RWPE1 (cell line): ENCODE data around the gene RBP4.

Experiments used
- CTCF ChIA-PET: fragments of 350-600 bp; sonication (Branson Sonifier 250); formaldehyde crosslinking; extraction: SDS; loops from one replicate; lab custom pipeline; 2021; lab: Yijun Ruan, JAX
- POLR2A ChIA-PET: fragments of 400-600 bp; formaldehyde crosslinking; extraction: SDS; loops from one replicate; lab custom pipeline; 2020; ENCODE audit warnings: antibody characterized with exemption; ENCODE audit not compliant: low non-redundant PET; lab: Yijun Ruan, JAX
- DNase-seq: peaks from one replicate; pipeline ENCODE4 v3.0.0; 2012; ENCODE audit warnings: low spot score
- H3K27ac ChIP-seq: fragments of 450-650 bp; 2 replicates; pipeline ENCODE4 v1.5.1; 2017
- TF ChIP-seq, protein P1 (sequence below): fragments of 450-650 bp; conservative IDR thresholded peaks from 2 replicates; pipeline ENCODE4 v1.5.1; 2017; ENCODE audit warnings: low read depth, mild to moderate bottlenecking

RBP4 gene

DNA sequence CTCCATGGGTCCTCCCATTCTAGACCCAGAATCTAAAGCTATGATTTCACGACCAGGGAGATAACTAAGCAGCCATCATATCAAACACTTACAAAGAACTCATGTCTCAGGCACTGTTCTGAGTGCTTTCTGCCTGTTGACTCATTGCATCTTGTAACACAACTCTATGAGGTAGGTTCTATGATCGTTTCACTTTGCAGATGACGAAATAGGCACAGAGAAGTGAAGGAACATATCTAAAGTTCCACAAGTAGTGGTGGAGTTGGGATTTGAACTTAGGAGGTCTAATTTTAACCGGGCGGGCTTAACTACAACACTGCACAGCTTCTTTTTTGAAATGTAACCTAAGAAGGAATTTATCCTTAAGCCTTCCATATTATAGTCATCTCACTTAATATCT is 2.9 kb downstream of the RBP4 start:
- DNase-seq = no peak
- H3K27ac ChIP-seq = no peak overlapping the region
- POLR2A ChIA-PET = no interaction called here
- TF ChIP-seq, protein P1, sequence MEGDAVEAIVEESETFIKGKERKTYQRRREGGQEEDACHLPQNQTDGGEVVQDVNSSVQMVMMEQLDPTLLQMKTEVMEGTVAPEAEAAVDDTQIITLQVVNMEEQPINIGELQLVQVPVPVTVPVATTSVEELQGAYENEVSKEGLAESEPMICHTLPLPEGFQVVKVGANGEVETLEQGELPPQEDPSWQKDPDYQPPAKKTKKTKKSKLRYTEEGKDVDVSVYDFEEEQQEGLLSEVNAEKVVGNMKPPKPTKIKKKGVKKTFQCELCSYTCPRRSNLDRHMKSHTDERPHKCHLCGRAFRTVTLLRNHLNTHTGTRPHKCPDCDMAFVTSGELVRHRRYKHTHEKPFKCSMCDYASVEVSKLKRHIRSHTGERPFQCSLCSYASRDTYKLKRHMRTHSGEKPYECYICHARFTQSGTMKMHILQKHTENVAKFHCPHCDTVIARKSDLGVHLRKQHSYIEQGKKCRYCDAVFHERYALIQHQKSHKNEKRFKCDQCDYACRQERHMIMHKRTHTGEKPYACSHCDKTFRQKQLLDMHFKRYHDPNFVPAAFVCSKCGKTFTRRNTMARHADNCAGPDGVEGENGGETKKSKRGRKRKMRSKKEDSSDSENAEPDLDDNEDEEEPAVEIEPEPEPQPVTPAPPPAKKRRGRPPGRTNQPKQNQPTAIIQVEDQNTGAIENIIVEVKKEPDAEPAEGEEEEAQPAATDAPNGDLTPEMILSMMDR = no peak
- CTCF ChIA-PET = no interaction called here

- no peak overlapping the region for H3K27ac ChIP-seq
- ChIA-PET CTCF (no interaction called here), POLR2A (no interaction called here)
- TF ChIP-seq, protein P1 = no peak
- no peak for DNase-seq
Observed at GRCh38 chr10:93597075-93597599, 3.9 kb downstream of the RBP4 start.

DNA sequence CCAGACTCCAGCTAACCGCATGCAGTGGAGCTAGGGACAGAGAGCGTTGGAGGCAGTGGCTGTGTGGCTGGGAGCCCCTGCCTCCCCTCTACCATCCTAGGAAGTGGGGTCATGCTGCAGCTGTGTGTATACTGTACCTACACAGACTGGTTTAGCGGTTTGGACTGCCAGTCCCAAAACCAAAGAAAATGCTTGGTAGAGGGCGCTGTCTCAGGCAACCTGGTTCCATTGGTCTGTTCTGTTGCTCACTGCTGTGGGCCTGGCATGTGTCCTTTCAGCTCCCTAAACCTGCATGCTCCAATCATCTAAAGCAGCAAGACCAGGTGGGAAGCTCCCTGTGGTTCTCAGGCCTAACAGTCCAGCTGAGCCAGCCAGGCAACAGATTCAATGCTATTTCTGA is 4.5 kb downstream of the RBP4 start:
- TF ChIP-seq, protein P1 = no peak
- H3K27ac ChIP-seq = no peak overlapping the region
- ChIA-PET POLR2A (no interaction called here), CTCF (interaction anchor here (0.5 kb wide), 1 partner anchor 29 kb away, joined by 5 read pairs; no protein-coding TSS in a partner anchor)
- DNase-seq = no peak

DNA sequence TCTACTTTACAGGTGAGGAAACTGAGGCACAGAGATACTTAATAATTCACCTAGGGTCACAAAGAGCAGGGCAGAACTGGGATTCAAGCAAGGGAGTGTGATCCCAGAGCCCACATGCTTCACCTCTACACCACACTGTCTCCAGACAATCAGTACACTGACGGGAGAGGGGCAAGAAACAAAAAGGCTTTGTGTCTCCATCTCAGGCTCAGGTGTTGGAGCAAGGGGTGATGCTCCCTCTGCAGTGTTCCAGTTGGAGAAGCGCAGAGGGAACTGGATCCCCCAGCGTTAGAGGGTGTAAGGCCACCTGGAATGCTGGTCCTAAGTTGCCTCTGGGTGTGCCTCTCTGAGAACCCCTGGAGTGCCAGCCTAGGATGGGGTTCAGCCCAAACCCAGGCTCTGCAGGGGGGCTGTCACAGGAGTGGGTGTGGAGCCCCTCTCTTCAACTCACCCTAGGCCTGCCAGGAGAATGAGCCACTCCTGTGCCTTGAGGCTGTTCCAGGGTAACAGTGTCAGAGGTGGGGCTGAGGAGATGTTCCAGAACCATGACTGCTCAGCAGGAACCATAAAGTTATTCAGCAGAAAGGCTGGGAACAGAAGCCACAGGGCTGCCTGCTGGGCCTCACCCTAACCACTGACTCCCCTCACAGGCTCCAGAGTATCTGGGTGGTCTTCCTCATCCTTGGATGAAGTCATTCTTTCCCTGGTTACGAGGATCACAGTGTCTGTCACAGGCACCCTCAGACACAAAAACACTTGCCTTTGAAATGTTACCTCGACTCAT is 5.5 kb downstream of the RBP4 start:
- H3K27ac ChIP-seq = no peak overlapping the region
- DNase-seq = no peak
- ChIA-PET CTCF (interaction anchor here (0.6 kb wide), 1 partner anchor 46 kb away, joined by 4 read pairs; no protein-coding TSS in a partner anchor), POLR2A (no interaction called here)
- TF ChIP-seq, protein P1 = no peak

- H3K27ac ChIP-seq = no peak overlapping the region
- POLR2A ChIA-PET = no interaction called here
- TF ChIP-seq, protein P1 = no peak
- CTCF ChIA-PET = no interaction called here
- DNase-seq = no peak
Observed at GRCh38 chr10:93594518-93594917, 6.5 kb downstream of the RBP4 start.

DNA sequence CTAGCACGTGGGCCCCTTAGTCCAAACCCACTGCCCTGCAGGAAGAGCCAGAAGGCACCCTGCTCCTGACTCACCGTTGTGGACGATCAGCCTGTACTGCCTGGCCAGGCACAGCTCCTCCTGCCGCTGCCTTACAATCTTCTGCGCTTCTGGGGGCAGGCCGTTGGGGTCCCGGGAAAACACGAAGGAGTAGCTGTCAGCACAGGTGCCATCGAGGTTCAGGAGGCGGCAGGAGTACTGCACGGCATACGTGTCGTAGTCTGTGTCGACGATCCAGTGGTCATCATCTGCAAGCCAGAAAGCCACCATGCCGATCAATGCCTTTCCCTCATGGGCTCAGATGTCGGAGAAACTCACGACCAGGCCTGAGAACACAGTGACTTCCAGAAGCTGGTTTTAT is 7.3 kb downstream of the RBP4 start:
- TF ChIP-seq, protein P1 = no peak
- H3K27ac ChIP-seq = no peak overlapping the region
- CTCF ChIA-PET = interaction anchor here (0.7 kb wide), 1 partner anchor 27 kb away, joined by 4 read pairs; no protein-coding TSS in a partner anchor
- POLR2A ChIA-PET = no interaction called here
- no peak for DNase-seq
